Right lobe of liver (tissue), 4 donors: Measurements from ENCODE around the gene ISYNA1.

Experiments used
- CTCF ChIP-seq, 4 donors: fragments of 200-600 bp in 3 of 4; fragments of 450-650 bp in 1 of 4; IDR thresholded peaks; one replicate each; pipeline versions ENCODE4 v1.5.1 to v1.8.0; 2016 to 2022; ENCODE audit warnings: antibody characterized with exemption in 4 of 4, mild to moderate bottlenecking in 2 of 4
- POLR2A ChIP-seq: fragments of 450-650 bp; IDR thresholded peaks from one replicate; pipeline ENCODE4 v1.6.1; 2017; ENCODE audit warnings: antibody characterized with exemption, mild to moderate bottlenecking
- donor health status: DM: no; HTN: no; CAD: no.
- donor health status: DM: no; HTN: no; CAD: no.
- donor health status: DM: no; HTN: yes; CAD: no.

DNA sequence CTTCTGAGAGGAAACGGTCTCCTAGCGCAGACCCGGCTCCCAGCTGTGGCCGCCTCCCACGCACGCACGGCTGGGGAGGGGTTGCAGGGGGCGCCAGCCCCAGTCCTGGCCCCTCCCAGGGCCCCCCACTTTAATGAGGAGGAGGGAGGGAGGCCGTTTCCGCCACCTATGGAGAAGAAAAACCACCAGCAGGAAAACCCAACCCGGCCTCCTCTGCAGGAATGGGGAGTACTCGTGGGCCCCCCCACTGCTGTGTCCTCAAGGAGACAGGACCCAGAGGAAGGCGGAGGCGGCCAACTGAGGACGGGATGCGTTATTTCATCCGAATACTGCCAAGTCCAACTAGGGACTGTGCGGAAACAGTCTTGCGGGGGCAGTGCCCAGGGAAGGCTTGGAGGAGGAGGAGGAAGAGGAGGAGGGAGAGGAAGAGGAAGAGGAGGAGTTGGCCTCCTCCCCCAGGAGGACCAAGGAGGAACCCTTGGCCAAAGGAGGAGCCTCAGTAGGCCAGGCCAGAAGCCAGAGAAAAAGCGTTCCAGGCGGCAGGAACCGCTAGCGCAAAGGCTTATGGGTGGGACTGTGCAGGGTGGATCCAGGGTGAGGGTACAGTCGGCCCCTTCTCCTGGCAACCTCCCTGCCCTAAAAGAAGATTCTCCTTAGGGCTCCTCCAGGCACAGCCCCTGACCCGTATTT, 22.6 kb downstream of the ISYNA1 start:
- TF ChIP-seq CTCF (IDR thresholded peaks at IDR 0.05) (no peak), POLR2A (peak; percentile 17)
